Right cardiac atrium (tissue), 5 donors: ENCODE results near the gene FGF16. TPM values are rescaled to one million over a fixed set of nuclear protein-coding genes. Genes with fewer than 3 reads are reported as not detected.
A peak's percentile ranks its signal among the peaks of the same experiment; 100 is the strongest.

Experiments
- ATAC-seq, 2 donors: fragments of 200-7000 bp; cut with Tn5 transposase; one replicate each; pipeline versions ENCODE4 v1.8.0 to v1.9.1; 2020; ENCODE audit warnings: moderate library complexity in 2 of 2, mild to moderate bottlenecking in 1 of 2
- DNase-seq, 3 donors: peaks; one replicate each; pipeline ENCODE4 v3.0.0-alpha.2; 2020
- H3K27ac ChIP-seq: one replicate; pipeline ENCODE4 v1.5.1; 2013; ENCODE audit warnings: mild to moderate bottlenecking, low read length, control low read depth, moderate library complexity
- H3K27me3 ChIP-seq: one replicate; pipeline ENCODE4 v1.6.1; 2013; ENCODE audit not compliant: control insufficient read depth, insufficient read depth
- H3K4me1 ChIP-seq: one replicate; pipeline ENCODE4 v1.6.1; 2013; ENCODE audit warnings: low read length; ENCODE audit not compliant: control insufficient read depth, insufficient read depth
- H3K4me3 ChIP-seq: one replicate; pipeline ENCODE4 v1.5.1; 2013; ENCODE audit warnings: low read length, control low read depth
- H3K9me3 ChIP-seq: one replicate; pipeline ENCODE4 v1.6.1; 2013; ENCODE audit warnings: low read length; ENCODE audit not compliant: control insufficient read depth
- WGBS: extraction: QIAGEN DNeasy Blood & Tissue Kit; methylation state at CpG from one replicate; pipeline ENCODE4 v1.1.7; 2013; 5-methylcytosine and 5-hydroxymethylcytosine counted together
- intact Hi-C, 4 donors: fragments of 100-400 bp; cut with DNase I; formaldehyde crosslinking; loops; one replicate each; pipeline versions ENCODE4 v1.11.0 to v1.14.0; 2022 to 2023
- polyA plus RNA-seq: library from polyadenylated mRNA; stranded (reverse); fragments of 200-250 nt; gene quantifications from one replicate; pipeline ENCODE4 v1.2.3, GENCODE V29; 2013
- total RNA-seq, 4 donors: library from RNA; stranded (reverse); fragmentation: NEBNext Ultra II Directional; extraction: Animal tissue kit (Norgen Biotek cat#: 25700); gene quantifications; one replicate each; pipeline ENCODE4 v1.2.1, GENCODE V29; 2021
- donor health status: healthy with polysubstance abuse.
- donor health status: DM: no; HTN: yes; CAD: no.
- donor health status: DM: no; HTN: no; CAD: no.
- donor health status: DM: no; HTN: yes; CAD: no; lungs with severe emphysema.
- donor health status: DM: yes; HTN: yes; CAD: no.

FGF16 gene
- total and polyA plus RNA-seq, 5 donors: not detected

- H3K4me1 ChIP-seq: no peaks in the 10 kb centered on the region
- intact Hi-C loops: no loop called here
- no peaks in the 10 kb centered on the region for H3K9me3 ChIP-seq
- peak; percentile 81 to 86 for ATAC-seq
- WGBS: 31% methylated on average over 5 of the region's 5 CpGs
- H3K27ac ChIP-seq: no peak overlapping the region
- H3K27me3 ChIP-seq: no peaks in the 10 kb centered on the region
- peak; percentile 38 to 65 (median 46) for DNase-seq
- H3K4me3 ChIP-seq: no peak overlapping the region
Measured at GRCh38 chrX:77431227-77431626, 16.0 kb upstream of the FGF16 start.

GRCh38 chrX:77433001-77433400 lies 14.2 kb upstream of the FGF16 start:
- Histone ChIP-seq H3K4me3 (no peak overlapping the region), H3K4me1 (no peaks in the 10 kb centered on the region), H3K27ac (no peak overlapping the region), H3K27me3 (no peaks in the 10 kb centered on the region), H3K9me3 (no peaks in the 10 kb centered on the region)
- DNase-seq (no peak), ATAC-seq (no peak)
- intact Hi-C loops: no loop called here
- WGBS: 97% methylated on average over 1 of the region's 1 CpG

- DNase-seq: no peak
- intact Hi-C loops: no loop called here
- Histone ChIP-seq H3K9me3 (no peaks in the 10 kb centered on the region), H3K4me3 (no peak overlapping the region), H3K4me1 (no peaks in the 10 kb centered on the region), H3K27me3 (no peaks in the 10 kb centered on the region), H3K27ac (no peak overlapping the region)
- no peak for ATAC-seq
- 86% methylated on average over 3 of the region's 3 CpGs for WGBS
Measured at GRCh38 chrX:77434962-77435361, 12.2 kb upstream of the FGF16 start.

- H3K27ac ChIP-seq: no peak overlapping the region
- no peaks in the 10 kb centered on the region for H3K9me3 ChIP-seq
- no peaks in the 10 kb centered on the region for H3K27me3 ChIP-seq
- intact Hi-C loops: no loop called here
- DNase-seq: no peak
- H3K4me3 ChIP-seq: no peak overlapping the region
- no peaks in the 10 kb centered on the region for H3K4me1 ChIP-seq
- ATAC-seq: no peak
Measured at GRCh38 chrX:77436271-77436670, 10.9 kb upstream of the FGF16 start.

GRCh38 chrX:77436682-77437081 lies 10.5 kb upstream of the FGF16 start:
- 48% methylated on average over 1 of the region's 1 CpG for WGBS
- ATAC-seq: no peak
- intact Hi-C loops: no loop called here

GRCh38 chrX:77440330-77440729 lies 6.9 kb upstream of the FGF16 start:
- H3K4me1 ChIP-seq: no peaks in the 10 kb centered on the region
- 78% methylated on average over 4 of the region's 4 CpGs for WGBS
- ATAC-seq: no peak
- H3K4me3 ChIP-seq: no peak overlapping the region
- H3K27me3 ChIP-seq: no peaks in the 10 kb centered on the region
- no peak for DNase-seq
- intact Hi-C loops: no loop called here
- no peaks in the 10 kb centered on the region for H3K9me3 ChIP-seq
- no peak overlapping the region for H3K27ac ChIP-seq

More at GRCh38 chrX:77436682-77437081, 10.5 kb upstream of the FGF16 start:
- H3K27ac ChIP-seq: no peak overlapping the region
- DNase-seq: no peak
- no peaks in the 10 kb centered on the region for H3K27me3 ChIP-seq
- no peaks in the 10 kb centered on the region for H3K4me1 ChIP-seq
- H3K9me3 ChIP-seq: no peaks in the 10 kb centered on the region
- H3K4me3 ChIP-seq: no peak overlapping the region

- DNase-seq (no peak), ATAC-seq (no peak)
- Histone ChIP-seq H3K27ac (no peak overlapping the region), H3K9me3 (no peaks in the 10 kb centered on the region), H3K4me1 (no peaks in the 10 kb centered on the region), H3K4me3 (no peak overlapping the region), H3K27me3 (no peaks in the 10 kb centered on the region)
- intact Hi-C loops: no loop called here
- 89% methylated on average over 1 of the region's 1 CpG for WGBS
Measured at GRCh38 chrX:77441033-77441432, 6.2 kb upstream of the FGF16 start.

- intact Hi-C loops: no loop called here
- ATAC-seq (no peak), DNase-seq (no peak)
- Histone ChIP-seq H3K27ac (no peak overlapping the region), H3K27me3 (no peaks in the 10 kb centered on the region), H3K4me3 (no peak overlapping the region), H3K9me3 (no peaks in the 10 kb centered on the region), H3K4me1 (no peaks in the 10 kb centered on the region)
Measured at GRCh38 chrX:77441479-77441878, 5.7 kb upstream of the FGF16 start.

- no peaks in the 10 kb centered on the region for H3K27me3 ChIP-seq
- ATAC-seq: peak in 1 of 2 donors; percentile 26
- intact Hi-C loops: no loop called here
Measured at GRCh38 chrX:77442728-77443127, 4.5 kb upstream of the FGF16 start.

GRCh38 chrX:77444075-77444474 lies 3.1 kb upstream of the FGF16 start:
- no peaks in the 10 kb centered on the region for H3K27me3 ChIP-seq
- H3K4me3 ChIP-seq: no peak overlapping the region
- H3K4me1 ChIP-seq: no peaks in the 10 kb centered on the region
- ATAC-seq: no peak
- 83% methylated on average over 1 of the region's 1 CpG for WGBS
- intact Hi-C loops: no loop called here
- no peaks in the 10 kb centered on the region for H3K9me3 ChIP-seq
- no peak overlapping the region for H3K27ac ChIP-seq
- DNase-seq: no peak

More at GRCh38 chrX:77442728-77443127, 4.5 kb upstream of the FGF16 start:
- no peaks in the 10 kb centered on the region for H3K9me3 ChIP-seq
- WGBS: 81% methylated on average over 1 of the region's 1 CpG
- no peaks in the 10 kb centered on the region for H3K4me1 ChIP-seq
- DNase-seq: no peak
- no peak overlapping the region for H3K4me3 ChIP-seq
- no peak overlapping the region for H3K27ac ChIP-seq

GRCh38 chrX:77444545-77444944 lies 2.6 kb upstream of the FGF16 start:
- ATAC-seq (no peak), DNase-seq (no peak)
- WGBS: 65% methylated on average over 3 of the region's 3 CpGs
- Histone ChIP-seq H3K27me3 (no peaks in the 10 kb centered on the region), H3K27ac (no peak overlapping the region), H3K9me3 (no peaks in the 10 kb centered on the region), H3K4me1 (no peaks in the 10 kb centered on the region), H3K4me3 (no peak overlapping the region)
- intact Hi-C loops: no loop called here

GRCh38 chrX:77446029-77446585 lies 1.1 kb upstream of the FGF16 start:
- peak in 1 of 3 donors; percentile 52 for DNase-seq

More at GRCh38 chrX:77446029-77446585, 1.1 kb upstream of the FGF16 start:
- Histone ChIP-seq H3K27me3 (no peaks in the 10 kb centered on the region), H3K27ac (no peak overlapping the region), H3K4me3 (peak overlapping the region; percentile 31), H3K9me3 (no peaks in the 10 kb centered on the region), H3K4me1 (no peaks in the 10 kb centered on the region)
- no peak for ATAC-seq
- 6% methylated on average over 27 of the region's 27 CpGs for WGBS
- intact Hi-C loops: no loop called here
